Ishikawa (cell line): ENCODE data around the gene GREB1L.

Experiments used
- CREB1 ChIP-seq: IDR thresholded peaks from 2 replicates; pipeline ENCODE4 v1.6.1; 2012; ENCODE audit warnings: low read depth
- EP300 ChIP-seq: IDR thresholded peaks from 2 replicates; pipeline ENCODE4 v1.6.1; 2012; ENCODE audit warnings: borderline replicate concordance
- NFIC ChIP-seq: IDR thresholded peaks from 2 replicates; pipeline ENCODE4 v1.6.1; 2012
- RAD21 ChIP-seq: IDR thresholded peaks from 2 replicates; pipeline ENCODE4 v1.6.1; 2012; ENCODE audit warnings: low read depth
- TEAD4 ChIP-seq: IDR thresholded peaks from 2 replicates; pipeline ENCODE4 v1.6.1; 2012
- TF ChIP-seq, protein P1 (sequence below): IDR thresholded peaks from 2 replicates; pipeline ENCODE4 v1.6.1; 2012; ENCODE audit warnings: low read depth, mild to moderate bottlenecking
- TF ChIP-seq, protein P2 (sequence below): IDR thresholded peaks from 2 replicates; pipeline ENCODE4 v1.6.1; 2012

DNA sequence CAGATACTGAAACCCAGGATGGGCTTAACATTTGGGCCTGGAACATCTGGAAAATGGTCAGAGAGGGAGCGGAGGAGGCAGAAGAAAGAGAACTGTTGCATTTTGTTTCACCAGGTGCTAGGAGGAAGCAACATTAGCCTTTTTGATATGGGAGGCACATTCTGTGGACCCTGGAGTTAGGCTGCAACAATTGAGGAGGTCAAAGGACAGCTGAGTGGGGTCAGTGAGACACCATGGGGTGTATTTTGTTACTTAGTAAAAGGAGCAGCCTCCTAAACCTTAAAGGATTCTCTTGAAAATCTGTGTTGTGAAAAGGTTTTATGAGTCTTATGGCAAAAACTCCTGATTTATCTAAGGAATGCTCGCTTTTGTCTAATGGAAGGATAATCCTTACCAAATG lies 124.9 kb downstream of the GREB1L start:
- TF ChIP-seq TEAD4 (no peak), NFIC (no peak), EP300 (no peak), RAD21 (no peak), CREB1 (no peak)
- TF ChIP-seq, protein P1, sequence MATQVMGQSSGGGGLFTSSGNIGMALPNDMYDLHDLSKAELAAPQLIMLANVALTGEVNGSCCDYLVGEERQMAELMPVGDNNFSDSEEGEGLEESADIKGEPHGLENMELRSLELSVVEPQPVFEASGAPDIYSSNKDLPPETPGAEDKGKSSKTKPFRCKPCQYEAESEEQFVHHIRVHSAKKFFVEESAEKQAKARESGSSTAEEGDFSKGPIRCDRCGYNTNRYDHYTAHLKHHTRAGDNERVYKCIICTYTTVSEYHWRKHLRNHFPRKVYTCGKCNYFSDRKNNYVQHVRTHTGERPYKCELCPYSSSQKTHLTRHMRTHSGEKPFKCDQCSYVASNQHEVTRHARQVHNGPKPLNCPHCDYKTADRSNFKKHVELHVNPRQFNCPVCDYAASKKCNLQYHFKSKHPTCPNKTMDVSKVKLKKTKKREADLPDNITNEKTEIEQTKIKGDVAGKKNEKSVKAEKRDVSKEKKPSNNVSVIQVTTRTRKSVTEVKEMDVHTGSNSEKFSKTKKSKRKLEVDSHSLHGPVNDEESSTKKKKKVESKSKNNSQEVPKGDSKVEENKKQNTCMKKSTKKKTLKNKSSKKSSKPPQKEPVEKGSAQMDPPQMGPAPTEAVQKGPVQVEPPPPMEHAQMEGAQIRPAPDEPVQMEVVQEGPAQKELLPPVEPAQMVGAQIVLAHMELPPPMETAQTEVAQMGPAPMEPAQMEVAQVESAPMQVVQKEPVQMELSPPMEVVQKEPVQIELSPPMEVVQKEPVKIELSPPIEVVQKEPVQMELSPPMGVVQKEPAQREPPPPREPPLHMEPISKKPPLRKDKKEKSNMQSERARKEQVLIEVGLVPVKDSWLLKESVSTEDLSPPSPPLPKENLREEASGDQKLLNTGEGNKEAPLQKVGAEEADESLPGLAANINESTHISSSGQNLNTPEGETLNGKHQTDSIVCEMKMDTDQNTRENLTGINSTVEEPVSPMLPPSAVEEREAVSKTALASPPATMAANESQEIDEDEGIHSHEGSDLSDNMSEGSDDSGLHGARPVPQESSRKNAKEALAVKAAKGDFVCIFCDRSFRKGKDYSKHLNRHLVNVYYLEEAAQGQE, result no peak
- TF ChIP-seq, protein P2, sequence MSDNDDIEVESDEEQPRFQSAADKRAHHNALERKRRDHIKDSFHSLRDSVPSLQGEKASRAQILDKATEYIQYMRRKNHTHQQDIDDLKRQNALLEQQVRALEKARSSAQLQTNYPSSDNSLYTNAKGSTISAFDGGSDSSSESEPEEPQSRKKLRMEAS, result no peak
